Brain microvascular endothelial cell (primary cell): Measurements from ENCODE around the gene ARHGAP26.

ENCODE experiments used
- DNase-seq: peaks from one replicate; pipeline ENCODE4 v3.0.0-alpha.2; 2020
- H3K27ac ChIP-seq: fragments of 250-450 bp; sonication (Bioruptor Pico); 2 replicates; pipeline ENCODE4 v1.5.1; 2020; ENCODE audit warnings: mild to moderate bottlenecking, moderate library complexity
- H3K27me3 ChIP-seq: fragments of 250-450 bp; sonication (Bioruptor Pico); replicated peaks from 2 replicates; pipeline ENCODE4 v1.5.1; 2020; ENCODE audit warnings: mild to moderate bottlenecking
- H3K36me3 ChIP-seq: fragments of 250-450 bp; sonication (Bioruptor Pico); replicated peaks from 2 replicates; pipeline ENCODE4 v1.5.1; 2020; ENCODE audit warnings: mild to moderate bottlenecking
- H3K4me3 ChIP-seq: 2 replicates; pipeline ENCODE4 v1.5.1; 2011; ENCODE audit warnings: low read depth, mild to moderate bottlenecking, control low read depth, low read length, moderate library complexity
- in situ Hi-C: cut with HindIII; loops from 2 replicates; pipeline ENCODE4 v1.10.0; 2017; ENCODE audit warnings: low sequenced_read_pairs, low pct_ligation_motif_present
- TF ChIP-seq, protein P1 (sequence below): IDR thresholded peaks from 2 replicates; pipeline ENCODE4 v1.5.1; 2011; ENCODE audit warnings: low read depth, mild to moderate bottlenecking, moderate library complexity, low read length, control low read depth, inconsistent platforms; ENCODE audit errors: missing control alignments

Gene ARHGAP26

DNA sequence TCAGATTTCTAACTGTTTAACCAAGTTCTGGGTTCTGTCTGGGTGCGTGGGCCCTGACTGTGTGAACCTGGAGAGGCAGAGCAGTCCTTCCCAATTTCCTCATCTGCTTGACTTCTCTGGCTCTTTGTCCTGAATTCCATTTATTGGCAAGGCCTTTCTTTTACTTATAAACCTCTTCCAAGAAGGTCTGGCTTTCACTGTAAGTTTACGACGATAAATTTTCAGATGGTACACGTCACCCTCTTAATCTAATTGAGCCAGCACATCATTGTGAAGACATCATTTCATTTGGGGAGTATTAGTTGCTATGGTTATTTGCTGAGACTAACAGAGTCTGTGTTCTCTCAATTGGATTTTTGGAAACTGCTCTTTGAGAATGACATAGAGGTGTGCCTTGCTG is 92.4 kb downstream of the ARHGAP26 start:
- Histone ChIP-seq H3K4me3 (no peak overlapping the region), H3K27me3 (no peaks in the 10 kb centered on the region), H3K27ac (no peak overlapping the region), H3K36me3 (no peaks in the 10 kb centered on the region)
- TF ChIP-seq, protein P1, sequence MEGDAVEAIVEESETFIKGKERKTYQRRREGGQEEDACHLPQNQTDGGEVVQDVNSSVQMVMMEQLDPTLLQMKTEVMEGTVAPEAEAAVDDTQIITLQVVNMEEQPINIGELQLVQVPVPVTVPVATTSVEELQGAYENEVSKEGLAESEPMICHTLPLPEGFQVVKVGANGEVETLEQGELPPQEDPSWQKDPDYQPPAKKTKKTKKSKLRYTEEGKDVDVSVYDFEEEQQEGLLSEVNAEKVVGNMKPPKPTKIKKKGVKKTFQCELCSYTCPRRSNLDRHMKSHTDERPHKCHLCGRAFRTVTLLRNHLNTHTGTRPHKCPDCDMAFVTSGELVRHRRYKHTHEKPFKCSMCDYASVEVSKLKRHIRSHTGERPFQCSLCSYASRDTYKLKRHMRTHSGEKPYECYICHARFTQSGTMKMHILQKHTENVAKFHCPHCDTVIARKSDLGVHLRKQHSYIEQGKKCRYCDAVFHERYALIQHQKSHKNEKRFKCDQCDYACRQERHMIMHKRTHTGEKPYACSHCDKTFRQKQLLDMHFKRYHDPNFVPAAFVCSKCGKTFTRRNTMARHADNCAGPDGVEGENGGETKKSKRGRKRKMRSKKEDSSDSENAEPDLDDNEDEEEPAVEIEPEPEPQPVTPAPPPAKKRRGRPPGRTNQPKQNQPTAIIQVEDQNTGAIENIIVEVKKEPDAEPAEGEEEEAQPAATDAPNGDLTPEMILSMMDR, result no peak
- in situ Hi-C loops, result no loop called here
- DNase-seq, result no peak

DNA sequence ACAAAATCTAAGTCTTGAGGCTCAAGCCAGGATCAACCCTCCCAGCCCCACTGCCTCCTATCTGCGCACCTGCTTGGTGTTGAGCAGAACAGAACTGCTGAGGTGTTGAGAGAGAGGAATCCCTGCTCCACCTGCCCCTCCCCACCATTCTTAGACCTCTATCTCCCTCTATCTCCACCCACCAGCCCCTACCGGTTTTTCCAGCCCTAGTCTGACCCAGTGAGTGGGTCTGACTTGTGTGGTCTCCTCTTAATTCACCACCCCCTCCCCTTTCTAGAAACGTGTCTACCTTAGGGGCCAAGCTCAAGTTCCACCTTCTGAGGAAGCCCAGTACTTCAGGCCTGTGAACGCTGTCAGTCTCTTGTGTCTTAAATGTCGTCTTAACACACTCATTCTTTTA is 93.7 kb downstream of the ARHGAP26 start:
- in situ Hi-C loops, result no loop called here
- H3K27ac ChIP-seq, result no peak overlapping the region
- H3K36me3 ChIP-seq, result no peaks in the 10 kb centered on the region
- H3K4me3 ChIP-seq, result no peak overlapping the region
- DNase-seq, result no peak
- TF ChIP-seq, protein P1, result no peak
- no peaks in the 10 kb centered on the region for H3K27me3 ChIP-seq

DNA sequence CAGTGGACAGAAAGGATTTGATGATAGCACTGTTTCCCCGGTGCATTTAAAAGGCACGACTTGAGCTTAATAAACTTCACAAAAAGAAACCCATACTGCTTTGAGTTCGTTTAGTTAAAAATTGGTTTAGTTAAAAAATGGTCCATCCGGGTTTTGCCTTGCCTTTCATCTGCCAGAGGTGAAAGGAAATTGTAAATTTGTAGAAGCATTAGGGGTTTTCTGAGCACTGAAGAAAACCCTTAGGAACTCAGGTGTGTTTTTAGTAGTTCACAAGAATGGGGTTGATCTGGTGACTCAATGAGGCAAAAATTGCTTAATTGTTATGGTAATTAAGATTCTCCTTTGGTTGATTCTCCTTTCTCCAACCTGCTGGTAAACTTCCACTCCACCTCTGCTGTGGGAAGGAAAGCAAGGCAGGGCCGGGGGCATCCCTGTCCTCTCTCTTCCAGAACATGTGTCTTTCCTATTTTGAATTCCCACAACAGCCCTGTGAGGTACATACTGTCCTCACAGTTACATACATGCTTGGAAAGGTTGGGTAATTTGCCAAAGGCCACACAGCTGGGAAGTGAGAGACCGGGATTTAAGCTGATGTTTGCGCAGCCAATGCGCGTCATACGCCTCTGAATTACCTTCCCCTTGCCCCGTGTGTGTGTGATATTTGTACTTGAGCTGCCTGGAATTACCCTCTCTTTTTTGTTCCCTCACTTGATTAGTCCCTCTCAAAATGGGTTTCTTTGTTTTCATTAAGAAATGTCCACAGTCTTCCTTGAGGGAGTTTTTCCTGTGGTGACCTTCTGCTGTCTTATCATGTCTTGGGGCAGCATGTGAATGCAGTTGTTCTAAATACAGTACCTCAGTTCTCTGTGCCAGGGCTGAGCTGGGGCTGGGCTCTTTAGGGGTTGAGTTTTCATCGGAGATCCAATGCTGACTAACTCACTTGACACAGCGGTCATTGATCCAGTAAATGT is 94.4 kb downstream of the ARHGAP26 start:
- H3K36me3 ChIP-seq, result no peaks in the 10 kb centered on the region
- H3K27ac ChIP-seq, result no peak overlapping the region
- TF ChIP-seq, protein P1, result no peak
- in situ Hi-C loops, result no loop called here
- H3K4me3 ChIP-seq, result no peak overlapping the region
- DNase-seq, result no peak
- no peaks in the 10 kb centered on the region for H3K27me3 ChIP-seq

DNA sequence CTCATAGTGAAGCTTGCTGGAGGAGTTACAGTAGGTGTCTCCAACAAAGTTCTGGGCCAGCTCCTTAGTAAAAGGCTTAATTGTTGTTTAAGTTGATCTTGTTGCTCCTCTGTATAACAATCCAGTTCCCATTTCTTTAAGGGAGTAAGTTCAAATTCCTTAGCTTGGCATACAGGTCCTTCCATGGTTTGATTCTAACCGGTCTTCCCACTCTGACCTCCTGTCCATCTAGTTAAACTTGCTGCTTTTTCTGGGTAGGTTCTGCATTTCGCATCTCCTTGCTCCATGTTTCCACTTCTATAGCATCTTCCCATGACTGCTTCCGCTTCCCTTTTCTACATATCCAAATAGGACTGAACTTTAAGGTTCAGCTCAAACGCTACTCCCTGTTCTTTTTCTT is 95.5 kb downstream of the ARHGAP26 start:
- TF ChIP-seq, protein P1, result no peak
- DNase-seq, result no peak
- no peak overlapping the region for H3K27ac ChIP-seq
- in situ Hi-C loops, result no loop called here
- no peak overlapping the region for H3K4me3 ChIP-seq
- H3K36me3 ChIP-seq, result no peaks in the 10 kb centered on the region
- no peaks in the 10 kb centered on the region for H3K27me3 ChIP-seq

DNA sequence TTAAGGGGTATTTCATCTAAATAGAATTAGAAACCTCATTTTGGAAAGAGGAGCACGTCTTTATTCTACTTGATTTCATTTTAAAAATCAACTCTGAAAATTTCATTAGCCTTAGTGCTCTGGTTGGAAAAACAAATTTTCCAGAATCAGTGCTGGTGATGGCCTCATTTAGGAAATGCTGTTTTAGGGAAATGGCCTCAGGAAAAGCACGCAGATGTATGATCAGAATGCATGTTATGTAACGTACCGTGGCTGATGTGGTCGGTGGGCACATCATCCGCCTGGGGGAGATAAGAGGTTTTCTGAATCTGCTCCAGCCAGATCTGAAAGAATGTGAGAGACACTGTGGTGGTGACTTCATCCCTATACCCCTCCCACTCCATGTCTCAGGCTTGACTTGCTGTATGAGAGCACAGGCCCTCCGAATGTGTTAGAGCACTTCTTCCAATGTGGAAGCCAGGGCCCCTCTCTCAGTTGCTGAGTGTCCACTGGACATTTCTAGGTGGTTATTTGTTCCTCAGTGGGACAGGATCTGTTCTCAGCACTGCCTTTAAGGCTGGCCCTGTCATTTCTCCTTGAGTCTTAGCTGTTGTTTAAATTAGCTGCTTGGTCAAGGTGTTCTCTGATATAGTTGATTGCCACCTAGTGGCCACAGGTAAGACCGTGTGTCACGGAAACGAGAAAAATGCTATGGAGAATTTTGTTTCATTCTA is 96.5 kb downstream of the ARHGAP26 start:
- in situ Hi-C loops, result no loop called here
- Histone ChIP-seq H3K27me3 (no peaks in the 10 kb centered on the region), H3K36me3 (no peaks in the 10 kb centered on the region), H3K4me3 (no peak overlapping the region), H3K27ac (no peak overlapping the region)
- peak; percentile 86 for DNase-seq
- TF ChIP-seq, protein P1, result peak; percentile 78
